HL-60 (cell line): Measurements from ENCODE around the gene CCDC47.

Experiments
- DNase-seq, 2 experiments: peaks; one replicate each; pipeline ENCODE4 v3.0.0-alpha.2; 2010 to 2020; ENCODE audit warnings: low read depth in 1 of 2, low spot score in 1 of 2
- H3K27ac ChIP-seq: fragments of 250-450 bp; sonication (Bioruptor Pico); replicated peaks from 2 replicates; pipeline ENCODE4 v1.5.1; 2020; ENCODE audit warnings: mild to moderate bottlenecking, moderate library complexity
- H3K27me3 ChIP-seq: fragments of 250-450 bp; sonication (Bioruptor Pico); 2 replicates; pipeline ENCODE4 v1.5.1; 2021; ENCODE audit warnings: mild to moderate bottlenecking, moderate library complexity; ENCODE audit not compliant: insufficient read depth, poor library complexity, severe bottlenecking
- H3K4me3 ChIP-seq: replicated peaks from 2 replicates; pipeline ENCODE4 v1.5.1; 2011; ENCODE audit warnings: mild to moderate bottlenecking, control low read depth, low read length; ENCODE audit not compliant: insufficient read depth
- CTCF ChIP-seq: IDR thresholded peaks from one replicate; pipeline ENCODE4 v1.5.1; 2011; ENCODE audit warnings: low read length, control low read depth, inconsistent platforms; ENCODE audit not compliant: insufficient read depth
- GABPA ChIP-seq: IDR thresholded peaks from 2 replicates; pipeline ENCODE4 v1.6.1; 2012; ENCODE audit warnings: low read depth
- POLR2AphosphoS5 ChIP-seq: IDR thresholded peaks from 2 replicates; pipeline ENCODE4 v1.6.1; 2012; ENCODE audit warnings: low read depth
- REST ChIP-seq: IDR thresholded peaks from 2 replicates; pipeline ENCODE4 v1.6.1; 2012; ENCODE audit warnings: low read depth; ENCODE audit not compliant: insufficient replicate concordance
- SPI1 ChIP-seq: IDR thresholded peaks from 2 replicates; pipeline ENCODE4 v1.6.1; 2012; ENCODE audit warnings: low read depth, mild to moderate bottlenecking, borderline replicate concordance
- long read RNA-seq: library from polyadenylated mRNA; unstranded; transcript quantifications from one replicate; pipeline ENCODE4 v2.0.0, GENCODE V29; 2020

Gene CCDC47
- long read RNA-seq, transcript CCDC47-204 (12 exons, 1,719 nt), result minor isoform, 14 of 591 reads
- long read RNA-seq, transcript CCDC47-201 (13 exons, 3,466 nt), result major isoform, 531 of 591 reads
- long read RNA-seq, partial matches to known transcripts, result 23 of 591 reads
- long read RNA-seq, other reads (novel, unspliced or antisense), result 22 of 591 reads

GRCh38 chr17:63773272-63774140, at the start of gene CCDC47:
TSS of gene CCDC47 (minus strand) at chr17:63773597. CDS start at chr17:63766175, 7,422 bp downstream.
- peak; percentile 93 for TF ChIP-seq GABPA
- TF ChIP-seq POLR2AphosphoS5, result peak; percentile 65
- no peak for TF ChIP-seq REST
- TF ChIP-seq SPI1, result no peak
- TF ChIP-seq CTCF, result no peak
- peak within 1 kb of the TSS; percentile 99 for H3K27ac ChIP-seq
- H3K27me3 ChIP-seq, result no peaks in the 10 kb centered on the region
- peak within 1 kb of the TSS; percentile 76 for H3K4me3 ChIP-seq
- DNase-seq, result peak; percentile 99

GRCh38 chr17:63822537-63822936, 49.1 kb upstream of the CCDC47 start:
- H3K4me3 ChIP-seq, result no peak overlapping the region
- TF ChIP-seq POLR2AphosphoS5 (no peak), REST (no peak), CTCF (no peak), GABPA (no peak), SPI1 (no peak)
- DNase-seq, result no peak
- no peaks in the 10 kb centered on the region for H3K27me3 ChIP-seq
- no peak overlapping the region for H3K27ac ChIP-seq

GRCh38 chr17:63821804-63822203, 48.4 kb upstream of the CCDC47 start:
- DNase-seq, result no peak
- TF ChIP-seq SPI1 (no peak), POLR2AphosphoS5 (no peak), REST (no peak), CTCF (no peak), GABPA (no peak)
- Histone ChIP-seq H3K4me3 (no peak overlapping the region), H3K27me3 (no peaks in the 10 kb centered on the region), H3K27ac (peak overlapping the region; percentile 24; the same call in 1 of the 2 replicates)
